IMR-90 (cell line): Measurements from ENCODE around the gene TBCD. TPM values are rescaled to one million over a fixed set of nuclear protein-coding genes. Genes with fewer than 3 reads are reported as not detected.

Source experiments
- ATAC-seq: fragments of 200-7000 bp; cut with Tn5 transposase; 2 replicates; pipeline ENCODE4 v1.9.1; 2020; ENCODE audit warnings: low read depth, mild to moderate bottlenecking, moderate library complexity
- BruUV-seq: library from RNA; stranded (reverse); fragments of 400-500 nt; replicated peaks from 2 replicates; lab custom pipeline; 2021; lab: Mats Ljungman, UMichigan
- CTCF ChIA-PET: fragments of 300-600 bp; formaldehyde crosslinking; extraction: SDS; loops from one replicate; lab custom pipeline; 2021; ENCODE audit warnings: antibody characterized with exemption; lab: Yijun Ruan, JAX
- POLR2A ChIA-PET: fragments of 300-600 bp; sonication (Branson Sonifier 250); formaldehyde crosslinking; loops from one replicate; lab custom pipeline; 2022; ENCODE audit warnings: antibody characterized with exemption; ENCODE audit not compliant: unreplicated experiment; lab: Charles Lee
- DNase-seq: peaks from one replicate; pipeline ENCODE4 v3.0.0; 2013
- H2AFZ ChIP-seq: replicated peaks from 2 replicates; pipeline ENCODE3; 2013; ENCODE audit warnings: low read length, mild to moderate bottlenecking; ENCODE audit not compliant: poor library complexity
- H2AK5ac ChIP-seq: 2 replicates; pipeline ENCODE4 v1.6.1; 2013; ENCODE audit warnings: low read depth, low read length, inconsistent platforms
- H2AK9ac ChIP-seq: replicated peaks from 2 replicates; pipeline ENCODE3; 2013; ENCODE audit warnings: mild to moderate bottlenecking, low read depth, low read length, moderate library complexity; ENCODE audit not compliant: poor library complexity
- H2BK120ac ChIP-seq: 2 replicates; pipeline ENCODE4 v1.6.1; 2013; ENCODE audit warnings: low read depth, low read length, inconsistent platforms
- H2BK15ac ChIP-seq: 3 replicates; pipeline ENCODE4 v1.6.1; 2013; ENCODE audit warnings: low read depth, low read length, inconsistent platforms
- H2BK20ac ChIP-seq: 2 replicates; pipeline ENCODE4 v1.6.1; 2013; ENCODE audit warnings: low read depth, mild to moderate bottlenecking, inconsistent platforms, low read length, moderate library complexity
- H2BK5ac ChIP-seq: 2 replicates; pipeline ENCODE4 v1.6.1; 2013; ENCODE audit warnings: mild to moderate bottlenecking, low read depth, low read length, inconsistent platforms; ENCODE audit not compliant: poor library complexity, severe bottlenecking
- H3K14ac ChIP-seq: replicated peaks from 2 replicates; pipeline ENCODE4 v1.6.1; 2013; ENCODE audit warnings: low read depth, low read length, inconsistent platforms
- H3K18ac ChIP-seq: 2 replicates; pipeline ENCODE4 v1.6.1; 2013; ENCODE audit warnings: low read depth, low read length, control low read depth
- H3K23ac ChIP-seq: 2 replicates; pipeline ENCODE4 v1.6.1; 2013; ENCODE audit warnings: low read depth, low read length, inconsistent platforms
- H3K27ac ChIP-seq: 2 replicates; pipeline ENCODE4 v1.5.1; 2013; ENCODE audit warnings: mild to moderate bottlenecking, control low read depth, low read length; ENCODE audit not compliant: insufficient read depth
- H3K27me3 ChIP-seq: 2 replicates; pipeline ENCODE4 v1.6.1; 2013; ENCODE audit warnings: low read length; ENCODE audit not compliant: control insufficient read depth, insufficient read depth
- H3K36me3 ChIP-seq: 2 replicates; pipeline ENCODE4 v1.6.1; 2013; ENCODE audit warnings: low read length, mixed read lengths; ENCODE audit not compliant: control insufficient read depth, insufficient read depth
- H3K4ac ChIP-seq: 2 replicates; pipeline ENCODE4 v1.6.1; 2013; ENCODE audit warnings: low read depth, low read length, inconsistent platforms
- H3K4me1 ChIP-seq: 2 replicates; pipeline ENCODE4 v1.6.1; 2013; ENCODE audit warnings: low read length, mixed read lengths; ENCODE audit not compliant: control insufficient read depth, insufficient read depth
- H3K4me2 ChIP-seq: 2 replicates; pipeline ENCODE4 v1.6.1; 2013; ENCODE audit warnings: low read depth, mild to moderate bottlenecking, control low read depth, low read length, moderate library complexity
- H3K4me3 ChIP-seq: 2 replicates; pipeline ENCODE4 v1.5.1; 2013; ENCODE audit warnings: low read depth, mild to moderate bottlenecking, control low read depth, low read length, moderate library complexity; ENCODE audit not compliant: insufficient read depth
- H3K56ac ChIP-seq: 2 replicates; pipeline ENCODE4 v1.6.1; 2013; ENCODE audit warnings: low read length, inconsistent platforms; ENCODE audit not compliant: insufficient read depth; ENCODE audit errors: extremely low read depth
- H3K79me1 ChIP-seq, 2 experiments: 2 replicates each; pipeline ENCODE4 v1.6.1; 2013; ENCODE audit warnings: low read length in 2 of 2, inconsistent platforms in 1 of 2, low read depth in 1 of 2
- H3K9ac ChIP-seq: 2 replicates; pipeline ENCODE4 v1.6.1; 2013; ENCODE audit warnings: low read depth, low read length, control low read depth
- H3K9me1 ChIP-seq: 2 replicates; pipeline ENCODE4 v1.6.1; 2013; ENCODE audit warnings: low read length, inconsistent platforms; ENCODE audit not compliant: insufficient read depth
- H3K9me3 ChIP-seq: 2 replicates; pipeline ENCODE4 v1.6.1; 2013; ENCODE audit warnings: low read length; ENCODE audit not compliant: control insufficient read depth, insufficient read depth
- H4K20me1 ChIP-seq: 2 replicates; pipeline ENCODE4 v1.6.1; 2013; ENCODE audit warnings: low read length, inconsistent platforms; ENCODE audit not compliant: insufficient read depth
- H4K5ac ChIP-seq: 2 replicates; pipeline ENCODE4 v1.6.1; 2013; ENCODE audit warnings: mild to moderate bottlenecking, low read depth, low read length, control low read depth
- H4K8ac ChIP-seq, 2 experiments: 2 replicates each; pipeline ENCODE4 v1.6.1; 2013; ENCODE audit warnings: low read depth in 2 of 2, low read length in 2 of 2, control low read depth in 1 of 2, inconsistent platforms in 1 of 2
- H4K91ac ChIP-seq: 2 replicates; pipeline ENCODE4 v1.6.1; 2013; ENCODE audit warnings: low read depth, low read length, inconsistent platforms; ENCODE audit not compliant: insufficient read depth
- POLR2A ChIP-seq: IDR thresholded peaks from 2 replicates; pipeline ENCODE4 v1.6.1; 2012; ENCODE audit warnings: mild to moderate bottlenecking, low read depth, low read length
- WGBS, 2 experiments: methylation state at CpG; one replicate each; pipeline versions ENCODE4 v1.1.5 to v1.1.7; 2013; ENCODE audit warnings: missing lambda C conversion rate in 2 of 2; ENCODE audit not compliant: insufficient read length in 1 of 2; ENCODE audit errors: extremely low coverage in 2 of 2; 5-methylcytosine and 5-hydroxymethylcytosine counted together
- dilution Hi-C: fragments of 300-500 bp; cut with HindIII; formaldehyde crosslinking; loops from one replicate; pipeline ENCODE4 v1.14.3; 2018; ENCODE audit warnings: low sequenced_read_pairs; ENCODE audit not compliant: unreplicated experiment
- in situ Hi-C: fragments of 300-500 bp; cut with MboI; formaldehyde crosslinking; loops from 3 replicates; pipeline ENCODE4 v1.14.3; 2019; ENCODE audit warnings: low sequenced_read_pairs, inconsistent platforms, mixed read lengths
- intact Hi-C: fragments of 100-400 bp; cut with micrococcal nuclease; formaldehyde crosslinking; loops from 2 replicates; pipeline ENCODE4 v1.10.0; 2022
- polyA plus RNA-seq, 3 experiments: library from polyadenylated mRNA; depleted of rRNA; stranded (reverse); fragments of >200 nt; gene quantifications; 2 replicates each; pipeline ENCODE4 v1.2.3, GENCODE V29; 2012; ENCODE audit warnings: low replicate concordance in 1 of 3
- total RNA-seq: library from RNA; depleted of rRNA; stranded (reverse); fragments of >200 nt; gene quantifications from 2 replicates; pipeline ENCODE4 v1.2.3, GENCODE V29; 2012

The TBCD gene
- total and polyA plus RNA-seq, 2 of the 4 experiments (the other 2 are of a cell fraction) = 21.9 to 54.5 TPM

DNA sequence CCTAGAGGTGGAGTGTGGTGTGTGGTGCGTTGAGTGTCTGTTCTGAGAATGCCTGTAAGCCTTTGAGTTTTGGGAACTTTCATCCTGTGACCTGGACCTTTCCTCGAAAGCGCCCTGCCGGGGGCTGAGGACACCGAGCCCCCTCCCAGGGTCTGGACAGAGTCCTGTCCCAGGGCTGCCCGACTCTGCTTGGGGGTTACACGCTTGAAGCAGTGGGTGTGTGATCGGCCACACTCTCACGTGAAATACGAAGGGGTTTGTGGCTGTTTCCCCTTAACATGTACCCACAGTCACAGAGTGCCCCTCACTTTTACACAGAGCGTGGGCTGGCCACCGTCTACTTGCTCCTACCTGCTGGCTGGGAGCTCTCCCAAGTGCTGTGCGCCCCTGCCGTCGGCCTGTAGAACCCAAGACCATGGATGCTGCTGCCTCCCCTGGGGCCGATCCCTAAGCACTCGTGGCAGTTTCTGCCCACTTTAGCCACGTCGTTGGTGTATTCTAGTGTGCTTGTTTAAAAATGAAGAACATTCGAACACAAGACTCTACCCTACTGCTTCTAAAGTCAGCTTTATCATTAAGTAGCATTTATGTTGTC, 81.1 kb downstream of the TBCD start:
- POLR2A ChIA-PET = interaction anchor here (0.6 kb wide), 1 partner anchor 28 kb away, joined by 6 read pairs; no protein-coding TSS in a partner anchor
- 95% methylated on average over 7 of the region's 20 CpGs; no CpG with 5 or more reads in 1 of the 2 experiments for WGBS, 2 experiments

More for the DNA sequence above, 81.1 kb downstream of the TBCD start:
- H4K20me1 ChIP-seq = peaks cover 4% of the 10 kb centered on the region
- CTCF ChIA-PET = no interaction called here
- H3K4ac ChIP-seq = no peak overlapping the region
- H3K4me3 ChIP-seq = no peak overlapping the region
- H4K91ac ChIP-seq = no peak overlapping the region
- no peak overlapping the region for H3K23ac ChIP-seq
- H3K14ac ChIP-seq = no peak overlapping the region
- no peak overlapping the region for H2BK120ac ChIP-seq
- H4K8ac ChIP-seq = no peak overlapping the region
- peaks cover 8% of the 10 kb centered on the region for H3K9me1 ChIP-seq
- in situ Hi-C loops (no loop called here), intact Hi-C loops (no loop called here), dilution Hi-C loops (no loop called here)
- H3K9ac ChIP-seq = no peak overlapping the region
- H2AK5ac ChIP-seq = no peak overlapping the region
- no peak overlapping the region for H3K18ac ChIP-seq
- no peak overlapping the region for H4K5ac ChIP-seq
- no peak overlapping the region for H3K4me2 ChIP-seq
- no peak overlapping the region for H2BK15ac ChIP-seq
- H3K56ac ChIP-seq = no peak overlapping the region
- peaks cover 19% of the 10 kb centered on the region for H3K36me3 ChIP-seq
- TF ChIP-seq POLR2A = no peak
- H2AK9ac ChIP-seq = no peak overlapping the region
- H3K27me3 ChIP-seq = no peaks in the 10 kb centered on the region
- ATAC-seq (no peak), DNase-seq (no peak)
- H2AFZ ChIP-seq = no peak overlapping the region
- no peaks in the 10 kb centered on the region for H3K9me3 ChIP-seq
- H2BK5ac ChIP-seq = no peak overlapping the region
- H2BK20ac ChIP-seq = no peak overlapping the region
- peaks cover 4% of the 10 kb centered on the region; the same call in 1 of the 2 replicates for H3K4me1 ChIP-seq
- H3K27ac ChIP-seq = no peak overlapping the region
- BruUV-seq = no TSS peak
- peaks cover 10 to 18% of the 10 kb centered on the region in 2 experiments; a peak in 3 of 4 replicates for H3K79me1 ChIP-seq
